ENCODE measurements around the gene TMEM218.

DNA sequence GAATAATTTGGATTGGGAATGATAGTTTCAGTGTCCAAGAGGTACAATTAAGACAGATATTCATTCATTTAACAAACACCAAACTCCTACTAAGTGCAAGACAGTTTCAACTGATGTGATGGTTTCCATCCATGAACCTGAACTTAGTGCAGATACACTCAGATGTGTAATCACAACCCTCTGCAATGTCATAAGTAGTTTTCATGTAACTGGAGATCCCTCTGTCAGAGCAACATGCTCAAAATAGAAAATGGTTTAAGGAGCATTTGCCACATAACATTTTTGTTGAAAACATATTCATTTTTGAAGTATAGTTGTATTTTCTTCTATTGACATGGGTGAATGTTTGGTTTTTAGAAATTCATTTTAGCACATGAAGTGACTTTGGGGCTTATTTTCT, 36.6 kb upstream of the TMEM218 start:
- TF ChIP-seq, protein P1, sequence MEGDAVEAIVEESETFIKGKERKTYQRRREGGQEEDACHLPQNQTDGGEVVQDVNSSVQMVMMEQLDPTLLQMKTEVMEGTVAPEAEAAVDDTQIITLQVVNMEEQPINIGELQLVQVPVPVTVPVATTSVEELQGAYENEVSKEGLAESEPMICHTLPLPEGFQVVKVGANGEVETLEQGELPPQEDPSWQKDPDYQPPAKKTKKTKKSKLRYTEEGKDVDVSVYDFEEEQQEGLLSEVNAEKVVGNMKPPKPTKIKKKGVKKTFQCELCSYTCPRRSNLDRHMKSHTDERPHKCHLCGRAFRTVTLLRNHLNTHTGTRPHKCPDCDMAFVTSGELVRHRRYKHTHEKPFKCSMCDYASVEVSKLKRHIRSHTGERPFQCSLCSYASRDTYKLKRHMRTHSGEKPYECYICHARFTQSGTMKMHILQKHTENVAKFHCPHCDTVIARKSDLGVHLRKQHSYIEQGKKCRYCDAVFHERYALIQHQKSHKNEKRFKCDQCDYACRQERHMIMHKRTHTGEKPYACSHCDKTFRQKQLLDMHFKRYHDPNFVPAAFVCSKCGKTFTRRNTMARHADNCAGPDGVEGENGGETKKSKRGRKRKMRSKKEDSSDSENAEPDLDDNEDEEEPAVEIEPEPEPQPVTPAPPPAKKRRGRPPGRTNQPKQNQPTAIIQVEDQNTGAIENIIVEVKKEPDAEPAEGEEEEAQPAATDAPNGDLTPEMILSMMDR (IDR thresholded peaks at IDR 0.05): no peak
- TF ChIP-seq POLR2A (IDR thresholded peaks at IDR 0.05) (no peak), EP300 (IDR thresholded peaks at IDR 0.05) (no peak), POLR2AphosphoS5 (IDR thresholded peaks at IDR 0.05) (no peak)

Data from stomach (tissue), 4 donors.